Ascending aorta (tissue), 2 donors: ENCODE data around the gene ACACA. TPM values are rescaled to one million over a fixed set of nuclear protein-coding genes. Genes with fewer than 3 reads are reported as not detected.

Experiments used
- DNase-seq, 2 donors: peaks; one replicate each; pipeline ENCODE4 v3.0.0-alpha.2; 2019; ENCODE audit warnings: low spot score in 2 of 2
- H3K27ac ChIP-seq, 2 donors: fragments of 200-600 bp; sonication (generic); one replicate each; pipeline ENCODE4 v1.5.1; 2016 to 2017; ENCODE audit warnings: mild to moderate bottlenecking in 1 of 2
- H3K27me3 ChIP-seq: fragments of 200-600 bp; sonication (generic); one replicate; pipeline ENCODE4 v1.5.1; 2017
- H3K36me3 ChIP-seq, 2 donors: fragments of 200-600 bp; sonication (generic); one replicate each; pipeline ENCODE4 v1.5.1; 2016
- H3K4me1 ChIP-seq, 2 donors: fragments of 200-600 bp; sonication (generic); one replicate each; pipeline ENCODE4 v1.5.1; 2016 to 2017; ENCODE audit warnings: mild to moderate bottlenecking in 1 of 2
- H3K4me3 ChIP-seq, 2 donors: fragments of 200-600 bp; sonication (generic); one replicate each; pipeline ENCODE4 v1.5.1; 2016 to 2017; ENCODE audit warnings: mild to moderate bottlenecking in 1 of 2
- H3K9me3 ChIP-seq, 2 donors: fragments of 200-600 bp; sonication (generic); one replicate each; pipeline ENCODE4 v1.5.1; 2016
- CTCF ChIP-seq, 3 experiments: fragments of 200-600 bp in 2 of 3; fragments of 450-650 bp in 1 of 3; sonication (generic) in 2 of 3; IDR thresholded peaks; one replicate each; pipeline ENCODE4 v1.5.1; 2016 to 2019; ENCODE audit warnings: antibody characterized with exemption in 3 of 3, mild to moderate bottlenecking in 1 of 3, moderate library complexity in 1 of 3
- intact Hi-C: fragments of 100-400 bp; cut with DNase I; formaldehyde crosslinking; loops from one replicate; pipeline ENCODE4 v1.15.1; 2023
- total RNA-seq: library from RNA; depleted of rRNA; stranded (reverse); fragments of >200 nt; gene quantifications from one replicate; pipeline ENCODE4 v1.1.0, GENCODE V29; 2016

The ACACA gene
- total RNA-seq, 1 donor from 2014 or later: 69.0 TPM

- DNase-seq: no peak
- Histone ChIP-seq H3K4me1 (no peaks in the 10 kb centered on the region), H3K4me3 (no peak overlapping the region), H3K27me3 (no peaks in the 10 kb centered on the region), H3K9me3 (no peaks in the 10 kb centered on the region), H3K27ac (no peak overlapping the region), H3K36me3 (peaks cover 0 to 11% of the 10 kb centered on the region in 2 donors)
- intact Hi-C loops: no loop called here
- no peak for TF ChIP-seq CTCF (IDR thresholded peaks at IDR 0.05)
These were observed 194.5 kb downstream of the ACACA start for GRCh38 chr17:37212179-37212578.

GRCh38 chr17:37211136-37211535 lies 195.5 kb downstream of the ACACA start:
- intact Hi-C loops: no loop called here
- Histone ChIP-seq H3K4me3 (no peak overlapping the region), H3K4me1 (no peaks in the 10 kb centered on the region), H3K36me3 (peaks cover 0 to 12% of the 10 kb centered on the region in 2 donors), H3K9me3 (no peaks in the 10 kb centered on the region), H3K27me3 (no peaks in the 10 kb centered on the region), H3K27ac (no peak overlapping the region)
- no peak for DNase-seq
- TF ChIP-seq CTCF (IDR thresholded peaks at IDR 0.05): no peak

- H3K4me1 ChIP-seq: no peaks in the 10 kb centered on the region
- intact Hi-C loops: no loop called here
- no peak for TF ChIP-seq CTCF (IDR thresholded peaks at IDR 0.05)
- peaks cover 9 to 31% of the 10 kb centered on the region in 2 donors for H3K36me3 ChIP-seq
- no peaks in the 10 kb centered on the region for H3K27me3 ChIP-seq
- no peak for DNase-seq
- H3K9me3 ChIP-seq: no peaks in the 10 kb centered on the region
- H3K4me3 ChIP-seq: no peak overlapping the region
- no peak overlapping the region for H3K27ac ChIP-seq
These were observed 199.5 kb downstream of the ACACA start for GRCh38 chr17:37207103-37207502.

GRCh38 chr17:37206299-37206698 lies 200.3 kb downstream of the ACACA start:
- Histone ChIP-seq H3K4me1 (no peaks in the 10 kb centered on the region), H3K4me3 (no peak overlapping the region), H3K36me3 (peaks cover 11 to 36% of the 10 kb centered on the region in 2 donors), H3K9me3 (no peaks in the 10 kb centered on the region), H3K27ac (no peak overlapping the region), H3K27me3 (no peaks in the 10 kb centered on the region)
- intact Hi-C loops: no loop called here
- no peak for TF ChIP-seq CTCF (IDR thresholded peaks at IDR 0.05)
- DNase-seq: no peak

- H3K4me1 ChIP-seq: no peaks in the 10 kb centered on the region
- no peak overlapping the region for H3K4me3 ChIP-seq
- no peaks in the 10 kb centered on the region for H3K27me3 ChIP-seq
- no peaks in the 10 kb centered on the region for H3K9me3 ChIP-seq
- intact Hi-C loops: no loop called here
- no peak overlapping the region for H3K27ac ChIP-seq
- DNase-seq: no peak
- peaks cover 8 to 23% of the 10 kb centered on the region in 2 donors for H3K36me3 ChIP-seq
- TF ChIP-seq CTCF (IDR thresholded peaks at IDR 0.05): no peak
These were observed 206.1 kb downstream of the ACACA start for GRCh38 chr17:37200497-37200896.

GRCh38 chr17:37197336-37197735 lies 209.3 kb downstream of the ACACA start:
- H3K4me3 ChIP-seq: no peak overlapping the region

More at GRCh38 chr17:37197336-37197735, 209.3 kb downstream of the ACACA start:
- peaks cover 3 to 9% of the 10 kb centered on the region in 2 donors for H3K36me3 ChIP-seq
- DNase-seq: no peak
- no peak overlapping the region for H3K27ac ChIP-seq
- no peaks in the 10 kb centered on the region for H3K4me1 ChIP-seq
- intact Hi-C loops: no loop called here
- no peaks in the 10 kb centered on the region for H3K27me3 ChIP-seq
- H3K9me3 ChIP-seq: no peaks in the 10 kb centered on the region
- no peak for TF ChIP-seq CTCF (IDR thresholded peaks at IDR 0.05)
